Measurements from ENCODE around the gene CCDC70.
"Not testable (repeated sequence)": the region's sequence is repeated elsewhere in the genome, so short reads cannot be mapped to it uniquely, and the experiment has no call there.

CCDC70 gene

GRCh38 chr13:51907040-51907732 lies 45.4 kb downstream of the CCDC70 start:
- DNase-seq (ENCODE audit: low read depth, low spot score), result no peak

- DNase-seq (ENCODE audit: low read depth, low spot score), result not testable (repeated sequence)
These were observed 47.5 kb downstream of the CCDC70 start for GRCh38 chr13:51909265-51909664.

GRCh38 chr13:51910508-51910907 lies 48.7 kb downstream of the CCDC70 start:
- no peak for DNase-seq (ENCODE audit: low read depth, low spot score)

DNA sequence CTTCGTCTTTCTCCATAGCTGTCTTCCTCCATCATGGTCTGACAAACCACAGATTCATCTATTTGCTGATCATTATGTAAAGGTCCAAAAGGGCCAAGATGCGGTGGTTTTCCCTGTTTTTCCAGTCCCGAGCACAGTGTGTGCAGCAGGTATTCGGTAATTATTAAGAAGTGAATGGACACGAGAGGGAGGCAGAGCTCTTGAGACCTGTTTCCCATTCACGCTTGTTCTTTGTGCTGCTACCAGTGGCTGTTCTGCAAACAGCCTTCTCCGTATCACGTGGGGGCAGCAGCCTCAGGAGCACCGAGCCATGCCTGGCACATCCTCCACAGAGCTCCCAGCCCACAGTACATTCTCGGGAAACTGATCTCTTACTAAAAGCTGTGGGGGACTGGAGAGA lies 50.3 kb downstream of the CCDC70 start:
- DNase-seq (ENCODE audit: low read depth, low spot score), result no peak

GRCh38 chr13:51912511-51913225 lies 50.9 kb downstream of the CCDC70 start:
- DNase-seq (ENCODE audit: low read depth, low spot score), result no peak

GRCh38 chr13:51913421-51914136 lies 51.8 kb downstream of the CCDC70 start:
- no peak for DNase-seq (ENCODE audit: low read depth, low spot score)

DNA sequence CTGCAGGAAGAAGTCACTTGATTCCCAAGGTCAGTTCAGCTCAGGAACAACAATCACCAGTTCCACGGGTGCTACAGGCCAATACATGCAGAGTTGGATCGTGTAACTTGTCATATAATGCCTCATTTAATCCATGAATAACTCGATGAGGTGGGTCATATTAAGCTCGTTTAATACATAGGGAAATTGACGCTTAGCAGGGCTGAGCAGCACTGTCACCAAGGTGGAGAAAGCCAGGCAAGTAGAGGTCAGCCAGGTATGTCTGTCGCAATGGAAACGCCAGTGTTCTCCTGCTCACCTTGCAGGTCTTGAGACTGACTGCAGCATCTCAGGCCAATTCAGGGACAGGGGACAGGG lies 52.3 kb downstream of the CCDC70 start:
- no peak for DNase-seq (ENCODE audit: low read depth, low spot score)

Measured in activated CD4-positive, CD25-positive, alpha-beta regulatory T cell treated with anti-CD3 and anti-CD28 coated beads, Interleukin-2, amount 50 U/mL, for 16 hours (primary cell).